ENCODE results near the gene MYOF.

- TF ChIP-seq SPI1 (IDR thresholded peaks at IDR 0.05; ENCODE audit: borderline replicate concordance, low read depth, low read length) (no peak), THRA (IDR thresholded peaks at IDR 0.05) (no peak), E2F6 (IDR thresholded peaks at IDR 0.05; ENCODE audit: borderline replicate concordance in 1 of 2, extremely low read depth in 1 of 2, insufficient read depth in 1 of 2, insufficient read length in 1 of 2, low read depth in 1 of 2, low read length in 1 of 2, poor library complexity in 1 of 2, severe bottlenecking in 1 of 2) (no peak), JUND (IDR thresholded peaks at IDR 0.05; ENCODE audit: borderline replicate concordance, low read depth, low read length) (no peak), JUND (tag; IDR thresholded peaks at IDR 0.05; ENCODE audit: borderline replicate concordance, low read depth, low read length) (no peak), POLR2AphosphoS5 (IDR thresholded peaks at IDR 0.05; ENCODE audit: control insufficient read depth, insufficient read depth, low read depth, low read length) (no peak)
Observed at GRCh38 chr10:93385345-93385744, 96.8 kb downstream of the MYOF start.

Measured in K562 (cell line).